NCI-H2029 treated with DMSO at 0.1 percent for 48 hours (cell line): ENCODE data around the gene RAVER2.

ENCODE experiments used
- DNase-seq: peaks from one replicate; lab custom pipeline; 2025; lab: John Stamatoyannopoulos, UW

RAVER2 gene

DNA sequence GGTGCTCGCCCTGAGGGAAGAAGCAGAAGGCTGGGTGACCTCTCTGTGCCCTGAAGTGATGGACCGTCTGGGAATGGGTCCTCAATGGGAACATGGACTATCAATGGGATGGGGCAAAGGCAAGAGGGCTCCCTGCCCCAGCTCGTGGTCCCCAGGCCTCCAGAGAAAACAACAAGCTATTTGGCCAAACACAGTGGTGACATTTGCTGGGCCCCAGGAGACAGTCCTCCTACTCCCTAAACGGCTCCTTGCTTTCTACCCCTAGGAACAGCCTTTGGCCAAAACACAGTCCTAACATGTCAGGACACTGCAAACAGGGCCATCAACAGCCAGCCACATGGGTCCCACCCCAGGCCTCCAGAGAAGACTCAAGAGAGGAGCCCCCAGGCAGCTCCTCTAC lies 102.8 kb downstream of the RAVER2 start:
- DNase-seq, result no peak

DNA sequence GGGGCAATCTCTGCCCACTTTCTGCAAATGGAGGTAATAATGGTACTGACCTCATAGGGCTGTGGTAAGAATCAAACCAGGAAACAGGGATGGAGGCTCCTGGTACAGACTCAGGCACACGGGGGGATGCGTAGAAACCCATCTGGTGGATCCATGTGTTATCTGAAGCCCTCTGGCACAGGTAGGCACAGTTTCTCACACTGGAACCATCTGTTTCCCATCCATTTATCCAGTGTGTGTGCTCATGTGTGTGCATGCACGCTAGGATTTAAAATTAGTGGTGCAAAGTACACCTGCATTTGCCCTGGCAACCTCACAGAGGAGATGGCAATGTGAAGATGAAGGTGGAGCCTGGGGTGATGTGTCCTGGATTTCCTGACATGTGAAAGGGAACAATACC lies 103.3 kb downstream of the RAVER2 start:
- DNase-seq, result no peak

GRCh38 chr1:64848803-64849202 lies 103.9 kb downstream of the RAVER2 start:
- DNase-seq, result no peak

DNA sequence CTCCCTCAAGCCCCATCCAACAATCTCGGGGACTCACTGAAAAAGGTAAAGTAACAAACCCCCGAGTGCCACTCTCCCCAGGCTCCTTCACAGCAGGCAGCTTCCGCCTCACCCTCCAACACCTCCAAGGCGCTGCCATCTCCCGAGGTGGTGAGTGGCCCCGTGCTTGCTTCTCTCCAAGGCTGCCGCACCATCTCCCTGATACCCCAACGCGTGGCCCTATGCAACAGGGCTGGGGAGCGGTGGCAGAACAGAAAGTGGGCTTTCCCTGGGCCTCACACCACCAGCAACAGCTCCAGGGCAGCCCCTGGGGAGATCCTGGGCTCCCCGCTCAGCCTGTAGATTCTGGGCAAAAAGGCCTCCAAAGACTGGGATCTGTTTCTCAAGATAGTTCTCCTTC lies 105.1 kb downstream of the RAVER2 start:
- DNase-seq, result no peak

- DNase-seq, result no peak
Observed at GRCh38 chr1:64850846-64851245, 106.0 kb downstream of the RAVER2 start.

GRCh38 chr1:64851664-64852063 lies 106.8 kb downstream of the RAVER2 start:
- DNase-seq, result no peak

- no peak for DNase-seq
Observed at GRCh38 chr1:64854674-64855073, 109.8 kb downstream of the RAVER2 start.

DNA sequence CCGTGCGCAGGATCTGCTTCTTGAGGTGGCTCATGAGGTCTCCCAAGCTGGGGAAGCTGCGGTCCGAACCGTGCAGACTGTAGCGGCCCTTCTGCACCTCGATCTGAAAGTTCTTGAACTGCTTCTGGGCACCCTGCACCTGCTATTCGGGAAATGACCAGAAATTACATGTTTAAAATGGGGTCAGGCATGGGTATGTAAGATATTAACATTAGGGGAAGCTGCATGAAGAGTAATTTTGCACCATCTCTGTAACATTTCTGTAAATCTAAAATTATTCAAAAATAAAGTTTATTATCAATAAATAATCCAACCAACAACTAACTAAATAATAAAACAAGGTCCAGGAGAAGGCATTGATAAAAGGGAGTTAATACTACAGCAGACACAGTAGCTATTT lies 110.7 kb downstream of the RAVER2 start:
- DNase-seq, result no peak

DNA sequence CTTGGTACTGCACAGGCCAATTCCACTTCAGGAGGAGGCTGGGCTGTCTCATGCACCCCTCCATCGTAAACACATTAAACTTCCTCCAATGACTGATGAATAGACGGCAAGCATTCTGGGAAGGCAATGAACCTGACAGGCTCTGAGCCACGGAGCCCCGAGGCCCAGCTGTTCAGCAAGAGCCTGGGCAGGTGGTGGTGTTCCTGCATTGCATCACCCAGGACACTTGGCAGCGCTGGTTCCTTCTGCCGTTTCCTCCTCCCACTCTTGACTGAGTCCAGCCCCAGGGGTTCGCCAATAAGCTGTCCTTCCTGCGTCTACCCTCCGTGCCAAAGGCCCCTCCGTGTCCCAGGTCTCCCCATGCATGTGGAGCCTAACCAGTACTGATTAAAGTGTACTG lies 111.7 kb downstream of the RAVER2 start:
- DNase-seq, result peak; percentile 71

GRCh38 chr1:64857347-64857746 lies 112.5 kb downstream of the RAVER2 start:
- DNase-seq, result no peak

- no peak for DNase-seq
Observed at GRCh38 chr1:64861611-64862010, 116.7 kb downstream of the RAVER2 start.

GRCh38 chr1:64864018-64864940 lies 119.4 kb downstream of the RAVER2 start:
- DNase-seq, result peak; percentile 86

- no peak for DNase-seq
Observed at GRCh38 chr1:64865105-64865757, 120.4 kb downstream of the RAVER2 start.

GRCh38 chr1:64866689-64867088 lies 121.8 kb downstream of the RAVER2 start:
- DNase-seq, result no peak

DNA sequence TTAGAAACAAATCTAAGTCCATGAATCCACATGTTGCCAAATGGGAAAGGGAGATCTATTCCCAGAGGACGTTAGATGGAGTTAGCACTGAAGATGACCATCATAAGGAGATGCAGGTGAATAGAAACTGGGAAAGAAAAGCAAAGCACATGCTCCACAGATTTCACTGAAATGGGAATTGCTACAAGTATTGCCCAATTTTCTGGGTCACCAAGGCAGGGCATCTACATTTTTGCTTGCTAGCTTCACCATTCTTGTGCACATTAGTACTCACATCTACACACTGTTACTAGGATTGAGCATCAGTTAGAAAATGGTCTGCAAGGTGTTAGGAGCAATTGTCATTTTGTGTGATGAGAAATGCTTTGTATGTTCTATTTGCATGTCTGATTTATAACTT lies 122.4 kb downstream of the RAVER2 start:
- no peak for DNase-seq

- no peak for DNase-seq
Observed at GRCh38 chr1:64871256-64871655, 126.4 kb downstream of the RAVER2 start.

DNA sequence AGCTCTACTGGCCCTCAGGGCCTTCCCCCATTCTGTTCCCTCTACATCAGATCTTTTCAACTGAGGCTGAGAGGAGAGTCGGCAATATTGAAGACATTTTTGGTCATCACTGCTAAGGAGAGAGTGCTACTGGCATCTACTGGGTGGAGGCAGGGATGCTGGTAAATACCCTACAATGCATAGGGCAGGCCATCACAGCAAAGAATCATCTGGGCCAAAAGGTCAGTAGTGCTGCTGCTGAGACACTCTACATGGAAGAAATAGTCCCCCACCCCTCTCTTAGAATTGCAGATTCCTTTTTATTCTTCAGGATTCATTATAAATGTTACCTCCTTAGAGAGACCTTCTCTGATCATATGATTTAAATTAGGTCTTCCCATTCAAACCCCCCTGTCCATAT lies 127.2 kb downstream of the RAVER2 start:
- DNase-seq, result no peak

GRCh38 chr1:64873576-64873975 lies 128.7 kb downstream of the RAVER2 start:
- DNase-seq, result no peak

DNA sequence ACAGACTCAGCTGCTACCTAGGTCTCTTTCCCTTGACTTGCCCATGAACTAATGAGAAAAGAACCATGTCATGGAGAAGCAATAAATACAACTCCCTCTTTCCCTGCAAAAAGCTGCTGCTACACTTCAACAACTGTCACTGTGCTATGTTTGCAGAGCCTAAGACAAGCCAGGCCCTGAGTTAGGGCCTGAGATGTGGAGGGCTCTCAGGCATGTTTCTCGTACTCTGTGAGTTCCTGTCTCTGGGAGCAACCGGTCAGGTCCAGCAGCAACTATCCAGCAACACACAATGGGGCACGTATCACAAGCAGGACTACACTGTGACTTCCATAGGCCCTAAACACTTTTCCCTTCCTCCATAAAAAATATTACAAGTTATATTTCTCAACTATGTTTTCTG lies 129.8 kb downstream of the RAVER2 start:
- DNase-seq, result no peak

DNA sequence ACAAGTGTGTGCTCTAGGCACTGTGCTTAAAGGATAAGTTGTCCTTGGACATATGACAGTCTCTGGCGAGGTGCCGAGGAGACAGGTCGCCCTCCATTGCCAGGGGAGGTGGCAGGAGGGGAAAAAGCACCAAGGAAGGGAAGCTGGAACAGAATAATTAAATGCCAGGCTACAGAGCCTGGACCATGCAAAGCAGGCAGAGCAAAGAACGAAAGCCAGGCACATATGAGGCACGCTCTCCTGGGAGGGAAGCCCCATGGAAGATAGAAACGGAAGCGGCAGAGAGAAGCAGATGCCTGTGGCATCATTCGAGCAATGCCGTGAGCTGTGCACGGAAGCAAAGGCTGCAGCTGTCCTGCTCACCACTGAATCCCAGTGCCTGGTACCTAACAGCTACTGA lies 130.2 kb downstream of the RAVER2 start:
- no peak for DNase-seq

- no peak for DNase-seq
Observed at GRCh38 chr1:64875606-64876005, 130.7 kb downstream of the RAVER2 start.

GRCh38 chr1:64877151-64877550 lies 132.3 kb downstream of the RAVER2 start:
- DNase-seq, result no peak

DNA sequence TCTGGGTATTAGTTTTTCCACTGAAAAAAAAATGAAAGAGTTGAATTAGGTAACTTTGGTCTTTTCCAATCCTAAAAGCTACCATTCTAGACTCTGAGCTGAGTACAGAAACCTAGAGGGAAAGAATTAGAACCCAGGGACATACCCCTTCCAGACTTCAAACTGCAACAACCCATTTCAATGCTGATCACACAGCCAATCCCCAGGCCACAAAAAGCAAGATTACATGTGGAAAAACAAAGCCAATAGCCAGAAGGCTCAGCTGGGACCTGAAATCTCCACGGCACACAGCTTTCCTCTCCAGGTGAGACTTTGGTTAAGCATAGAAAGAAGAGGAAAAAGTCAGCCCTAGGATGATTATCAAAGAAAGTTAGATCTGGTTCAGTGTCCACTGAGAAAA lies 132.7 kb downstream of the RAVER2 start:
- DNase-seq, result no peak

DNA sequence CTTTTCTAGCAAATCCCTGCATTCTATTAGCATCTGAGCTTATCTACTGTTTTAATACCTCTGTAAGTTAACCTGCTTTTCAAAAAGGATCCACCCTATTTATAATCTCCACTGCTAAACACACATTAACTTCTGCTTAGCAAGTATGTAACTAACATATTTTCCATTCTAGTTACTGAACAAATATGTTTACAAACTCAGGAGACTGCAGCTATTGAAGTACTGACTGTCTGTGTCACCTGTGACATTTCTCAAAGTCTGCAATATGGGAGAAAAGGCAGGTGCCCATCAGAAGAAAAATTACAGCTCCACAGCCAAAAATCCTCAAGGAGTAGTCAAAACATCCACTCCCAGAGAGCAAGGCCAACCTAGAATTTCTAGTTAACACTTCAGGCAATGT lies 133.2 kb downstream of the RAVER2 start:
- no peak for DNase-seq
